ENCODE data around the gene ZNF837. TPM values are rescaled to one million over a fixed set of nuclear protein-coding genes. Genes with fewer than 3 reads are reported as not detected.

ZNF837 gene
- total RNA-seq, 1 experiment from 2014 or later = 1.6 TPM

DNA sequence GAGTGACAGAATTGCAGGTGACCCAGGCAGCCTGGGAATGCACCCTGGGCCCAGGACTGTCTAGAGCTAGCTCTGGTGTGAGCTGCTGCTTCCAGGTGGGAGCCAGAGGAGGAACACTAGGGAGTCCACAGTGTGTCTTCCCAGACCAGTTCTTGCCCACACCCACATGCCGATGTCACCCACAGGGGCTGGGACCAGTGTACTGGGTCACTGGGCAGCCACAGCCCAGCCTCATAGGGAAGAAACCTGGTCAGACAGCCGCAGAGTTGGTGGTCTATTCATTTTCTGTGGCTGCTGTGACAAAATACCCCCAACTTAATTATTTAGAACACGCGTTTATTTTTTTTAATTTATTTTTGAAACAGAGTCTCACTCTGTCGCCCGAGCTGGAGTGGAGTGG lies 17.7 kb upstream of the ZNF837 start:
- Histone ChIP-seq H3K27ac (ENCODE audit: low read length) (no peak overlapping the region), H3K4me3 (ENCODE audit: low read depth in 2 of 2, low read length in 2 of 2) (no peak overlapping the region), H3K27me3 (ENCODE audit: control insufficient read depth, insufficient read depth, low read length) (no peaks in the 10 kb centered on the region), H3K4me1 (ENCODE audit: control insufficient read depth, insufficient read depth, low read length) (peaks cover 31% of the 10 kb centered on the region), H3K9me3 (ENCODE audit: control insufficient read depth, insufficient read depth, low read depth, low read length) (no peaks in the 10 kb centered on the region), H3K36me3 (ENCODE audit: control insufficient read depth, insufficient read depth, low read length) (peaks cover 5% of the 10 kb centered on the region; the same call in 1 of the 2 replicates)
- CTCF ChIA-PET = no interaction called here
- TF ChIP-seq, protein P1, sequence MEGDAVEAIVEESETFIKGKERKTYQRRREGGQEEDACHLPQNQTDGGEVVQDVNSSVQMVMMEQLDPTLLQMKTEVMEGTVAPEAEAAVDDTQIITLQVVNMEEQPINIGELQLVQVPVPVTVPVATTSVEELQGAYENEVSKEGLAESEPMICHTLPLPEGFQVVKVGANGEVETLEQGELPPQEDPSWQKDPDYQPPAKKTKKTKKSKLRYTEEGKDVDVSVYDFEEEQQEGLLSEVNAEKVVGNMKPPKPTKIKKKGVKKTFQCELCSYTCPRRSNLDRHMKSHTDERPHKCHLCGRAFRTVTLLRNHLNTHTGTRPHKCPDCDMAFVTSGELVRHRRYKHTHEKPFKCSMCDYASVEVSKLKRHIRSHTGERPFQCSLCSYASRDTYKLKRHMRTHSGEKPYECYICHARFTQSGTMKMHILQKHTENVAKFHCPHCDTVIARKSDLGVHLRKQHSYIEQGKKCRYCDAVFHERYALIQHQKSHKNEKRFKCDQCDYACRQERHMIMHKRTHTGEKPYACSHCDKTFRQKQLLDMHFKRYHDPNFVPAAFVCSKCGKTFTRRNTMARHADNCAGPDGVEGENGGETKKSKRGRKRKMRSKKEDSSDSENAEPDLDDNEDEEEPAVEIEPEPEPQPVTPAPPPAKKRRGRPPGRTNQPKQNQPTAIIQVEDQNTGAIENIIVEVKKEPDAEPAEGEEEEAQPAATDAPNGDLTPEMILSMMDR (IDR thresholded peaks at IDR 0.05) = no peak
- no peak for TF ChIP-seq SIN3A (IDR thresholded peaks at IDR 0.05; ENCODE audit: borderline replicate concordance, insufficient read depth, low read depth, low read length)
- no peak for TF ChIP-seq TCF7L2 (IDR thresholded peaks at IDR 0.05; ENCODE audit: low read depth, low read length)
- TF ChIP-seq, protein P2, sequence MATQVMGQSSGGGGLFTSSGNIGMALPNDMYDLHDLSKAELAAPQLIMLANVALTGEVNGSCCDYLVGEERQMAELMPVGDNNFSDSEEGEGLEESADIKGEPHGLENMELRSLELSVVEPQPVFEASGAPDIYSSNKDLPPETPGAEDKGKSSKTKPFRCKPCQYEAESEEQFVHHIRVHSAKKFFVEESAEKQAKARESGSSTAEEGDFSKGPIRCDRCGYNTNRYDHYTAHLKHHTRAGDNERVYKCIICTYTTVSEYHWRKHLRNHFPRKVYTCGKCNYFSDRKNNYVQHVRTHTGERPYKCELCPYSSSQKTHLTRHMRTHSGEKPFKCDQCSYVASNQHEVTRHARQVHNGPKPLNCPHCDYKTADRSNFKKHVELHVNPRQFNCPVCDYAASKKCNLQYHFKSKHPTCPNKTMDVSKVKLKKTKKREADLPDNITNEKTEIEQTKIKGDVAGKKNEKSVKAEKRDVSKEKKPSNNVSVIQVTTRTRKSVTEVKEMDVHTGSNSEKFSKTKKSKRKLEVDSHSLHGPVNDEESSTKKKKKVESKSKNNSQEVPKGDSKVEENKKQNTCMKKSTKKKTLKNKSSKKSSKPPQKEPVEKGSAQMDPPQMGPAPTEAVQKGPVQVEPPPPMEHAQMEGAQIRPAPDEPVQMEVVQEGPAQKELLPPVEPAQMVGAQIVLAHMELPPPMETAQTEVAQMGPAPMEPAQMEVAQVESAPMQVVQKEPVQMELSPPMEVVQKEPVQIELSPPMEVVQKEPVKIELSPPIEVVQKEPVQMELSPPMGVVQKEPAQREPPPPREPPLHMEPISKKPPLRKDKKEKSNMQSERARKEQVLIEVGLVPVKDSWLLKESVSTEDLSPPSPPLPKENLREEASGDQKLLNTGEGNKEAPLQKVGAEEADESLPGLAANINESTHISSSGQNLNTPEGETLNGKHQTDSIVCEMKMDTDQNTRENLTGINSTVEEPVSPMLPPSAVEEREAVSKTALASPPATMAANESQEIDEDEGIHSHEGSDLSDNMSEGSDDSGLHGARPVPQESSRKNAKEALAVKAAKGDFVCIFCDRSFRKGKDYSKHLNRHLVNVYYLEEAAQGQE (IDR thresholded peaks at IDR 0.05; ENCODE audit: insufficient read depth in 1 of 2, low read depth in 2 of 2, low read length in 1 of 2) = no peak
- no peak for TF ChIP-seq POLR2AphosphoS5 (IDR thresholded peaks at IDR 0.05; ENCODE audit: low read depth, low read length)
- POLR2A ChIA-PET = no interaction called here
- BruUV-seq (replicated peaks) = no TSS peak
- ATAC-seq (no peak), DNase-seq (ENCODE audit: low read depth, low spot score) (no peak)
- intact Hi-C loops (cut with micrococcal nuclease; ENCODE audit: unreplicated experiment) = no loop called here
- in situ Hi-C loops (cut with HindIII; ENCODE audit: low pct_unique_long_range_greater_than_20kb, low sequenced_read_pairs) = no loop called here

DNA sequence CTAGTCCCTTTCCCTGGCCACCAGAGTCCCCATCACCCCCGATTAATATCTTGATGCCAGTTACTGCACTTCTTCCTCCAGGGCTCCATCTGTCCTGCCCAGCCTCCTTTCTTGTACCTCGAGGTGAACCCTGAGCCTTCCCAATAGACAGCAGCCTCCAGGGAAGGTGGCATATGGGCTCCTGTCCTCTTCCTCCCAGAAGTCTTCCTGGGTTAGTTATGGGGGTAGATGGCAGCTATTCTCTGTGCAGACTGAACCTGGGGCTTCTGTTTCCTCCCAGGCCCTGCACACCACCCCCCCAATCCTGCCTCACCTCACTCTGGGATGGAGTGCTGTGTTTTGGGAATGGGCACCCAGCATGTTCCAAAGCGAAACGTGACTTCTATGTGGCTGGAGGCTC lies 17.3 kb upstream of the ZNF837 start:
- ATAC-seq (no peak), DNase-seq (ENCODE audit: low read depth, low spot score) (no peak)
- TF ChIP-seq SIN3A (IDR thresholded peaks at IDR 0.05; ENCODE audit: borderline replicate concordance, insufficient read depth, low read depth, low read length) (no peak), TCF7L2 (IDR thresholded peaks at IDR 0.05; ENCODE audit: low read depth, low read length) (no peak), POLR2AphosphoS5 (IDR thresholded peaks at IDR 0.05; ENCODE audit: low read depth, low read length) (no peak)
- TF ChIP-seq, protein P1 (IDR thresholded peaks at IDR 0.05) = no peak
- H3K4me1 ChIP-seq (ENCODE audit: control insufficient read depth, insufficient read depth, low read length) = peaks cover 27% of the 10 kb centered on the region
- no peak overlapping the region for H3K27ac ChIP-seq (ENCODE audit: low read length)
- in situ Hi-C loops (cut with HindIII; ENCODE audit: low pct_unique_long_range_greater_than_20kb, low sequenced_read_pairs) (no loop called here), intact Hi-C loops (cut with micrococcal nuclease; ENCODE audit: unreplicated experiment) (no loop called here)
- POLR2A ChIA-PET = no interaction called here
- no TSS peak for BruUV-seq (replicated peaks)
- no peaks in the 10 kb centered on the region for H3K27me3 ChIP-seq (ENCODE audit: control insufficient read depth, insufficient read depth, low read length)
- CTCF ChIA-PET = no interaction called here
- H3K36me3 ChIP-seq (ENCODE audit: control insufficient read depth, insufficient read depth, low read length) = peaks cover 8% of the 10 kb centered on the region; the same call in 1 of the 2 replicates
- H3K4me3 ChIP-seq (ENCODE audit: low read depth in 2 of 2, low read length in 2 of 2) = no peak overlapping the region
- H3K9me3 ChIP-seq (ENCODE audit: control insufficient read depth, insufficient read depth, low read depth, low read length) = no peaks in the 10 kb centered on the region
